IgD-negative memory B cell (primary cell): ENCODE measurements around the gene FBXW10B. TPM values are rescaled to one million over a fixed set of nuclear protein-coding genes. Genes with fewer than 3 reads are reported as not detected.
"Not testable (repeated sequence)": the region's sequence is repeated elsewhere in the genome, so short reads cannot be mapped to it uniquely, and the experiment has no call there.

Source experiments
- H3K27ac Mint-ChIP-seq, 3 donors: one replicate each; pipeline ENCODE4 v1.8.0; 2020 to 2022; ENCODE audit warnings: mild to moderate bottlenecking in 3 of 3, mixed read lengths in 3 of 3, moderate library complexity in 1 of 3
- H3K27me3 Mint-ChIP-seq: one replicate; pipeline ENCODE4 v1.8.0; 2021; ENCODE audit warnings: mixed read lengths
- H3K36me3 Mint-ChIP-seq: one replicate; pipeline ENCODE4 v1.8.0; 2020; ENCODE audit warnings: mild to moderate bottlenecking, mixed read lengths
- H3K4me1 Mint-ChIP-seq, 3 donors: one replicate each; pipeline ENCODE4 v1.8.0; 2020 to 2022; ENCODE audit warnings: mixed read lengths in 3 of 3, mild to moderate bottlenecking in 1 of 3
- H3K4me3 Mint-ChIP-seq, 4 donors: one replicate each; pipeline ENCODE4 v1.8.0; 2020 to 2022; ENCODE audit warnings: mild to moderate bottlenecking in 4 of 4, mixed read lengths in 4 of 4, moderate library complexity in 3 of 4
- H3K9me3 Mint-ChIP-seq, 3 donors: one replicate each; pipeline ENCODE4 v1.8.0; 2020 to 2021; ENCODE audit warnings: mixed read lengths in 3 of 3, mild to moderate bottlenecking in 1 of 3
- polyA plus RNA-seq: library from polyadenylated mRNA; unstranded; fragments of 300-500 nt; fragmentation: Illumina TruSeq; gene quantifications from one replicate; pipeline ENCODE4 v1.2.3, GENCODE V29; 2021

Gene FBXW10B
- polyA plus RNA-seq, 1 donor from 2014 or later = not detected

- H3K27ac Mint-ChIP-seq = no peak overlapping the region
- no peaks in the 10 kb centered on the region for H3K27me3 Mint-ChIP-seq
- H3K4me3 Mint-ChIP-seq = no peak overlapping the region
Observed at GRCh38 chr17:15649861-15650421, 30.4 kb upstream of the FBXW10B start.

GRCh38 chr17:15648386-15648785 is 28.9 kb upstream of the FBXW10B start:
- H3K4me1 Mint-ChIP-seq = peaks cover 0 to 2% (median 0%) of the 10 kb centered on the region in 3 donors

More at GRCh38 chr17:15649861-15650421, 30.4 kb upstream of the FBXW10B start:
- Mint-ChIP-seq H3K36me3 (peaks cover 6% of the 10 kb centered on the region), H3K4me1 (peaks cover 0 to 2% (median 0%) of the 10 kb centered on the region in 3 donors), H3K9me3 (no peaks in the 10 kb centered on the region)

GRCh38 chr17:15645942-15646312 is 26.4 kb upstream of the FBXW10B start:
- not testable (repeated sequence) for H3K4me3 Mint-ChIP-seq

More at GRCh38 chr17:15648386-15648785, 28.9 kb upstream of the FBXW10B start:
- no peaks in the 10 kb centered on the region for H3K9me3 Mint-ChIP-seq
- peaks cover 3% of the 10 kb centered on the region for H3K36me3 Mint-ChIP-seq
- no peak overlapping the region for H3K4me3 Mint-ChIP-seq
- H3K27ac Mint-ChIP-seq = no peak overlapping the region
- H3K27me3 Mint-ChIP-seq = no peaks in the 10 kb centered on the region

GRCh38 chr17:15645099-15645941 is 25.8 kb upstream of the FBXW10B start:
- not testable (repeated sequence) for H3K9me3 Mint-ChIP-seq, H3K36me3 Mint-ChIP-seq, H3K4me1 Mint-ChIP-seq, H3K4me3 Mint-ChIP-seq, H3K27ac Mint-ChIP-seq, H3K27me3 Mint-ChIP-seq

More at GRCh38 chr17:15645942-15646312, 26.4 kb upstream of the FBXW10B start:
- not testable (repeated sequence) for H3K36me3 Mint-ChIP-seq, H3K27me3 Mint-ChIP-seq, H3K4me1 Mint-ChIP-seq, H3K27ac Mint-ChIP-seq, H3K9me3 Mint-ChIP-seq

- not testable (repeated sequence) for H3K27ac Mint-ChIP-seq, H3K4me3 Mint-ChIP-seq, H3K27me3 Mint-ChIP-seq
Observed at GRCh38 chr17:15642505-15643251, 23.2 kb upstream of the FBXW10B start.

GRCh38 chr17:15642014-15642413 is 22.5 kb upstream of the FBXW10B start:
- not testable (repeated sequence) for H3K36me3 Mint-ChIP-seq, H3K4me1 Mint-ChIP-seq, H3K27ac Mint-ChIP-seq, H3K27me3 Mint-ChIP-seq, H3K4me3 Mint-ChIP-seq, H3K9me3 Mint-ChIP-seq

More at GRCh38 chr17:15642505-15643251, 23.2 kb upstream of the FBXW10B start:
- not testable (repeated sequence) for H3K4me1 Mint-ChIP-seq, H3K36me3 Mint-ChIP-seq, H3K9me3 Mint-ChIP-seq

GRCh38 chr17:15630930-15631453 is 11.5 kb upstream of the FBXW10B start:
- H3K4me3 Mint-ChIP-seq, H3K9me3 Mint-ChIP-seq, H3K27me3 Mint-ChIP-seq, H3K27ac Mint-ChIP-seq, H3K4me1 Mint-ChIP-seq, H3K36me3 Mint-ChIP-seq: not testable (repeated sequence)

GRCh38 chr17:15629991-15630390 is 10.5 kb upstream of the FBXW10B start:
- not testable (repeated sequence) for H3K27me3 Mint-ChIP-seq, H3K4me3 Mint-ChIP-seq, H3K9me3 Mint-ChIP-seq, H3K36me3 Mint-ChIP-seq, H3K4me1 Mint-ChIP-seq, H3K27ac Mint-ChIP-seq

- H3K27ac Mint-ChIP-seq, H3K36me3 Mint-ChIP-seq, H3K9me3 Mint-ChIP-seq, H3K27me3 Mint-ChIP-seq, H3K4me3 Mint-ChIP-seq, H3K4me1 Mint-ChIP-seq: not testable (repeated sequence)
Observed at GRCh38 chr17:15623661-15624209, 4.2 kb upstream of the FBXW10B start.

GRCh38 chr17:15623255-15623654 is 3.8 kb upstream of the FBXW10B start:
- not testable (repeated sequence) for H3K27me3 Mint-ChIP-seq, H3K27ac Mint-ChIP-seq, H3K9me3 Mint-ChIP-seq, H3K4me1 Mint-ChIP-seq, H3K4me3 Mint-ChIP-seq, H3K36me3 Mint-ChIP-seq

- not testable (repeated sequence) for H3K36me3 Mint-ChIP-seq, H3K9me3 Mint-ChIP-seq, H3K27ac Mint-ChIP-seq
Observed at GRCh38 chr17:15622124-15622523, 2.6 kb upstream of the FBXW10B start.

GRCh38 chr17:15616828-15617227 is 2.7 kb downstream of the FBXW10B start:
- H3K27me3 Mint-ChIP-seq, H3K27ac Mint-ChIP-seq, H3K36me3 Mint-ChIP-seq, H3K4me1 Mint-ChIP-seq, H3K9me3 Mint-ChIP-seq, H3K4me3 Mint-ChIP-seq: not testable (repeated sequence)

More at GRCh38 chr17:15622124-15622523, 2.6 kb upstream of the FBXW10B start:
- H3K4me1 Mint-ChIP-seq, H3K4me3 Mint-ChIP-seq, H3K27me3 Mint-ChIP-seq: not testable (repeated sequence)

GRCh38 chr17:15615850-15616249 is 3.7 kb downstream of the FBXW10B start:
- not testable (repeated sequence) for H3K9me3 Mint-ChIP-seq, H3K27ac Mint-ChIP-seq, H3K27me3 Mint-ChIP-seq, H3K36me3 Mint-ChIP-seq, H3K4me3 Mint-ChIP-seq, H3K4me1 Mint-ChIP-seq

- H3K9me3 Mint-ChIP-seq, H3K27ac Mint-ChIP-seq, H3K27me3 Mint-ChIP-seq, H3K4me3 Mint-ChIP-seq, H3K36me3 Mint-ChIP-seq, H3K4me1 Mint-ChIP-seq: not testable (repeated sequence)
Observed at GRCh38 chr17:15613111-15613510, 6.4 kb downstream of the FBXW10B start.

- not testable (repeated sequence) for H3K36me3 Mint-ChIP-seq, H3K9me3 Mint-ChIP-seq, H3K27ac Mint-ChIP-seq
- H3K4me3 Mint-ChIP-seq = peak overlapping the region in 1 of 4 donors; percentile 60
- H3K27me3 Mint-ChIP-seq = peaks cover 20% of the 10 kb centered on the region
- peaks cover 4 to 10% (median 7%) of the 10 kb centered on the region in 3 donors for H3K4me1 Mint-ChIP-seq
Observed at GRCh38 chr17:15592960-15593359, 26.5 kb downstream of the FBXW10B start.
